Liver (tissue), 3 donors: ENCODE results near the gene SYNJ2.

Experiments
- ATF3 ChIP-seq: IDR thresholded peaks from 2 replicates; pipeline ENCODE4 v1.6.1; 2016; ENCODE audit warnings: antibody characterized with exemption
- CTCF ChIP-seq: fragments of 150-350 bp; IDR thresholded peaks from 2 replicates; pipeline ENCODE4 v1.5.1; 2017; ENCODE audit warnings: improper control_type of control experiment, low read depth, low read length; ENCODE audit not compliant: missing input control
- FOXA1 ChIP-seq: IDR thresholded peaks from 2 replicates; pipeline ENCODE4 v1.6.1; 2016; ENCODE audit warnings: antibody characterized with exemption
- HNF4A ChIP-seq, 2 donors: conservative IDR thresholded peaks; 2 replicates each; pipeline ENCODE4 v1.6.1; 2016; ENCODE audit warnings: antibody characterized with exemption in 2 of 2, mild to moderate bottlenecking in 2 of 2
- HNF4G ChIP-seq: IDR thresholded peaks from 2 replicates; pipeline ENCODE4 v1.6.1; 2016; ENCODE audit warnings: antibody characterized with exemption
- JUND ChIP-seq, 2 donors: IDR thresholded peaks; 2 replicates each; pipeline ENCODE4 v1.6.1; 2016; ENCODE audit warnings: antibody characterized with exemption in 2 of 2
- MAX ChIP-seq: IDR thresholded peaks from 2 replicates; pipeline ENCODE4 v1.6.1; 2016; ENCODE audit warnings: antibody characterized with exemption
- RAD21 ChIP-seq, 2 donors: IDR thresholded peaks; 2 replicates each; pipeline ENCODE4 v1.6.1; 2016; ENCODE audit warnings: antibody characterized with exemption in 2 of 2, mild to moderate bottlenecking in 2 of 2
- REST ChIP-seq: IDR thresholded peaks from 2 replicates; pipeline ENCODE4 v1.6.1; 2016; ENCODE audit warnings: antibody characterized with exemption, mild to moderate bottlenecking
- SP1 ChIP-seq: IDR thresholded peaks from 2 replicates; pipeline ENCODE4 v1.6.1; 2018; ENCODE audit warnings: antibody characterized with exemption, mild to moderate bottlenecking
- TAF1 ChIP-seq: conservative IDR thresholded peaks from 2 replicates; pipeline ENCODE4 v1.6.1; 2016; ENCODE audit warnings: antibody characterized with exemption, mild to moderate bottlenecking
- ZBTB33 ChIP-seq: IDR thresholded peaks from 2 replicates; pipeline ENCODE4 v1.6.1; 2016; ENCODE audit warnings: antibody characterized with exemption
- donor health status: healthy.
- donor health status: healthy.

- TF ChIP-seq CTCF: no peak
- no peak for TF ChIP-seq TAF1
- TF ChIP-seq HNF4G: no peak
- TF ChIP-seq ATF3: no peak
- TF ChIP-seq JUND (IDR thresholded peaks at IDR 0.05): no peak
- no peak for TF ChIP-seq SP1
- TF ChIP-seq REST: no peak
- TF ChIP-seq FOXA1: no peak
- TF ChIP-seq HNF4A (conservative IDR thresholded peaks at IDR 0.05): no peak
- no peak for TF ChIP-seq RAD21 (IDR thresholded peaks at IDR 0.05)
- no peak for TF ChIP-seq MAX
- no peak for TF ChIP-seq ZBTB33
These were observed 59.2 kb downstream of the SYNJ2 start for GRCh38 chr6:158040804-158041347.
